HUES6 (cell line): ENCODE measurements around the gene SPRY2.
A peak's percentile ranks its signal among the peaks of the same experiment; 100 is the strongest.

Source experiments
- H3K27ac ChIP-seq: 2 replicates; pipeline ENCODE4 v1.7.0; 2013; ENCODE audit warnings: low read depth, mild to moderate bottlenecking, low read length, inconsistent platforms
- H3K27me3 ChIP-seq: 2 replicates; pipeline ENCODE4 v1.6.1; 2013; ENCODE audit warnings: low read length; ENCODE audit not compliant: control insufficient read depth, insufficient read depth
- H3K36me3 ChIP-seq: 2 replicates; pipeline ENCODE4 v1.6.1; 2013; ENCODE audit warnings: low read length; ENCODE audit not compliant: control insufficient read depth, insufficient read depth
- H3K4me1 ChIP-seq: 2 replicates; pipeline ENCODE4 v1.6.1; 2013; ENCODE audit warnings: low read length; ENCODE audit not compliant: control insufficient read depth, insufficient read depth
- H3K4me3 ChIP-seq: 2 replicates; pipeline ENCODE4 v1.5.1; 2013; ENCODE audit warnings: low read depth, low read length
- H3K9ac ChIP-seq: one replicate; pipeline ENCODE4 v1.6.1; 2013; ENCODE audit warnings: mild to moderate bottlenecking, low read length
- H3K9me3 ChIP-seq: 2 replicates; pipeline ENCODE4 v1.6.1; 2013; ENCODE audit warnings: low read depth, low read length; ENCODE audit not compliant: control insufficient read depth, insufficient read depth

Gene SPRY2

GRCh38 chr13:80312012-80312704 is 28.8 kb downstream of the SPRY2 start:
- H3K27me3 ChIP-seq: no peaks in the 10 kb centered on the region
- H3K9me3 ChIP-seq: no peaks in the 10 kb centered on the region
- no peaks in the 10 kb centered on the region for H3K36me3 ChIP-seq
- no peaks in the 10 kb centered on the region for H3K4me1 ChIP-seq
- H3K4me3 ChIP-seq: no peak overlapping the region
- H3K27ac ChIP-seq: no peak overlapping the region
- H3K9ac ChIP-seq: no peak overlapping the region

- H3K27ac ChIP-seq: no peak overlapping the region
- H3K36me3 ChIP-seq: no peaks in the 10 kb centered on the region
- no peak overlapping the region for H3K4me3 ChIP-seq
- no peaks in the 10 kb centered on the region for H3K9me3 ChIP-seq
- H3K4me1 ChIP-seq: peaks cover 5% of the 10 kb centered on the region; the same call in 1 of the 2 replicates
- H3K9ac ChIP-seq: no peak overlapping the region
- H3K27me3 ChIP-seq: no peaks in the 10 kb centered on the region
Observed at GRCh38 chr13:80309926-80310325, 31.0 kb downstream of the SPRY2 start.

- Histone ChIP-seq H3K4me3 (no peak overlapping the region), H3K9ac (no peak overlapping the region), H3K4me1 (peaks cover 5% of the 10 kb centered on the region; the same call in 1 of the 2 replicates)
Observed at GRCh38 chr13:80307401-80307987, 33.4 kb downstream of the SPRY2 start.

DNA sequence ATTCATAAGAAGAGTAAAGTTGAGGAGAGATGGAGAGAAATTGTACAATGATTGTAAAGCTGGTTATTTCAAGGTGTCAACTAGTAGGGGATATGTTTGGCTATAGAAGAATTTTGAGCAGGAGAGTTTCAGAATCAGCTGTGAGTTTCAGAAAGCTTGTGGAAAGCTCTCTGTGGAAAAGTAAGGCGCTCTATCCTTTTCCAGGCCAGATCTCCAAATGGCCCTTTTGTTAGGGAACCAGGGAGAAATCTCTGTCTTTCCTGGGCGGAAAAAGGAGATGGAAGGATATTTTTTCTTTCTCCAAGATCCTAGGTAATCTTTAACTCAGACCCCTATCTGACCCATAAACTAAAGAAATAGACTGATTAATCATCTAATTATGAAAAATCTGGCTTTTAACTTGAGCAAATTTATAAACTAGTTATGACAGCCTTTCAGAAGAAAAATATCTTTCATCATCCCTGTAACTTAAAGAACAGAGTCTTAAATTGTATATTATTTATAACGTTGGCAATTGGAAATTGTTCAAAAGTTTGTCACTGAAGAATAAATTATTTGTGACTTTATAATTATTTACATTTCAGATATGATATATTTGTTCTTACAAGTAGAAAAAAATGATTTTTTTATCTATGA is 34.5 kb downstream of the SPRY2 start:
- Histone ChIP-seq H3K36me3 (no peaks in the 10 kb centered on the region), H3K9me3 (0 out of 2 replicates have a peak, but pooled peaks cover 2% of the 10 kb centered on the region), H3K27me3 (no peaks in the 10 kb centered on the region), H3K9ac (no peak overlapping the region), H3K4me1 (peaks cover 5% of the 10 kb centered on the region; the same call in 1 of the 2 replicates), H3K27ac (no peak overlapping the region), H3K4me3 (no peak overlapping the region)

More at GRCh38 chr13:80307401-80307987, 33.4 kb downstream of the SPRY2 start:
- Histone ChIP-seq H3K27ac (no peak overlapping the region), H3K36me3 (no peaks in the 10 kb centered on the region), H3K9me3 (0 out of 2 replicates have a peak, but pooled peaks cover 2% of the 10 kb centered on the region), H3K27me3 (no peaks in the 10 kb centered on the region)

DNA sequence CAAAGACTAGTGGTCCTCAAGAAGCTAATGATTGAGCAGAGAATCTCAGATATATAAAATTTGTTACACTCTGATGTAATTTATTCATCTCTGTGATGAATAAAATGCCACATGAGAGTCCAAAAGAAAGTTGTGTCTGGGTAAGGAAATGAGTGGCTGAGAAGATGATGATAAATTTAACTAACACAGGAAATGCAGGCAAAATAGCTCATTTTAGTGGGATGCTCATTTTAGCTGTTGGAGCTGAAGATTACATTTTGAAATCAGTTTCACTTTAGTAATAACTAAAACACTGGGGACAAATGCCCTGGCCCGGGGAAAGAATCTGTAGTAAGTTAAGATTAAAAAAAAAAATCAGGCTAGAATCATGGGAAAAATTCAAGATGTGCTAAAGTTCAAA is 35.2 kb downstream of the SPRY2 start:
- peaks cover 5% of the 10 kb centered on the region; the same call in 1 of the 2 replicates for H3K4me1 ChIP-seq
- H3K9me3 ChIP-seq: 0 out of 2 replicates have a peak, but pooled peaks cover 2% of the 10 kb centered on the region
- H3K9ac ChIP-seq: no peak overlapping the region
- no peak overlapping the region for H3K27ac ChIP-seq
- H3K4me3 ChIP-seq: no peak overlapping the region
- no peaks in the 10 kb centered on the region for H3K27me3 ChIP-seq
- no peaks in the 10 kb centered on the region for H3K36me3 ChIP-seq

GRCh38 chr13:80303225-80303811 is 37.6 kb downstream of the SPRY2 start:
- H3K9me3 ChIP-seq: 0 out of 2 replicates have a peak, but pooled peaks cover 2% of the 10 kb centered on the region
- H3K9ac ChIP-seq: no peak overlapping the region
- no peaks in the 10 kb centered on the region for H3K36me3 ChIP-seq
- no peak overlapping the region for H3K27ac ChIP-seq
- no peak overlapping the region for H3K4me3 ChIP-seq
- H3K4me1 ChIP-seq: peaks cover 8% of the 10 kb centered on the region
- H3K27me3 ChIP-seq: no peaks in the 10 kb centered on the region

DNA sequence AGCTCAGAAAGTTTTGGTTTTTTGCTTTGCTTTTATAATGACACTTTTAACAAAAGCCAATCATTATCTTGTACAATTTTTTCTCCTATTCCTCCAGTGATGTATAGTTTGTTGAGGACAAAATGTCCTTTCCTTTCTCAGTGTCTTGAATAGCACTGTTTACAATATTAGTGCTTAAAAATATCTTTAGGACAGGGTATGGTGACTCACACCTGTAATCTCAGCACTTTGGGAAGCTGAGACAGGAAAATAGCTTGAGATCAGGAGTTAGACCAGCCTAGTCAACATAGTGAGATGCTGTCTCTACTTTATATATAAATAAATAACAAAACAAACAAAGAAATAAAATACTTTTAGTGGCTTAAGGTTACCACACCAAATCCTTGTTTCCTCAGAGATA is 41.9 kb downstream of the SPRY2 start:
- Histone ChIP-seq H3K36me3 (no peaks in the 10 kb centered on the region), H3K4me1 (peaks cover 24% of the 10 kb centered on the region), H3K27ac (no peak overlapping the region), H3K9ac (no peak overlapping the region), H3K4me3 (no peak overlapping the region), H3K27me3 (no peaks in the 10 kb centered on the region), H3K9me3 (0 out of 2 replicates have a peak, but pooled peaks cover 2% of the 10 kb centered on the region)

- H3K9me3 ChIP-seq: no peaks in the 10 kb centered on the region
- H3K4me3 ChIP-seq: no peak overlapping the region
- H3K27ac ChIP-seq: peak overlapping the region; percentile 71; the same call in 1 of the 2 replicates
- no peak overlapping the region for H3K9ac ChIP-seq
- no peaks in the 10 kb centered on the region for H3K36me3 ChIP-seq
- H3K4me1 ChIP-seq: peaks cover 24% of the 10 kb centered on the region
- no peaks in the 10 kb centered on the region for H3K27me3 ChIP-seq
Observed at GRCh38 chr13:80297503-80297902, 43.4 kb downstream of the SPRY2 start.

DNA sequence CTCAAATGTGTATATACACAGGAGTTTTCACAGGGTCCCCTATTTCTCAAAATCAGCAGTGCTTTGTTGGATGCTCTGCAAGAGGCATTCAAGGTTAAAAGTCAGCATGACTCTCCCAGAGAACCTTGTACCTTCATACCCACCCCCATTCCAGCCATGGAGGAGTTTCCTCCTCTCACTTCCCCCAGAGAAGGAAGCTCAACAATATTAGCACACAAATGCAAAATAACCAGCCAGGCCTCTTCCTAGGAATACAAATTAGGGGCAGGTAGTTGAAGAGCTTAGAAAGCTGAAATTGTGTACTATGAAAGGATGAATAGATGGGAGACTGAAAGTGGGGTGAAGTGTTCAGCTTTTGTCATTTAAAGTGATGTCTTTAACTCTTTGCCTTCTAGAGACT is 43.8 kb downstream of the SPRY2 start:
- no peaks in the 10 kb centered on the region for H3K27me3 ChIP-seq
- H3K9ac ChIP-seq: no peak overlapping the region
- H3K9me3 ChIP-seq: no peaks in the 10 kb centered on the region
- peaks cover 24% of the 10 kb centered on the region for H3K4me1 ChIP-seq
- H3K27ac ChIP-seq: peak overlapping the region; percentile 71; the same call in 1 of the 2 replicates
- peak overlapping the region; percentile 13; the same call in 1 of the 2 replicates for H3K4me3 ChIP-seq
- no peaks in the 10 kb centered on the region for H3K36me3 ChIP-seq

DNA sequence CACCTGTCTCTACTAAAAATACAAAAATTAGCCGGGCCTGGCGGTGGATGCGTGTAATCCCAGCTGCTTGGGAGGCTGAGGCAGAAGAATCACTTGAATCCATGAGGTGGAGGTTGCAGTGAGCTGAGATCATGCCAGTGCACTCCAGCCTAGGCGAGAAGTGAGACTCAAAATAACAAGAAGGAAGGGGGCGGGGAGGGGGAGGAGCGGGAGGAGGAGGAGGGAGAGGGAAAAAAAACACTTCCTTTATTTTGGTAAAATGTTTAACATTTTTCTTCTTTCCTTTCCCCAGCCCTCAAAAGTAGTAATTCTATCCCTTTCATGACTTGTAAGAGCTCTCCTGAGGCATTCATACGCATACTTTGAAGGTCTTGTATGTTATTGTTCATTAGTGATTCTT is 44.3 kb downstream of the SPRY2 start:
- Histone ChIP-seq H3K27ac (no peak overlapping the region; the same call in 1 of the 2 replicates), H3K4me1 (peaks cover 24% of the 10 kb centered on the region), H3K9me3 (no peaks in the 10 kb centered on the region), H3K4me3 (peak overlapping the region; percentile 13; the same call in 1 of the 2 replicates), H3K9ac (no peak overlapping the region), H3K27me3 (no peaks in the 10 kb centered on the region), H3K36me3 (no peaks in the 10 kb centered on the region)
